ENCODE data around the gene TMSB15B.
"Not testable (repeated sequence)": the region's sequence is repeated elsewhere in the genome, so short reads cannot be mapped to it uniquely, and the experiment has no call there.

GRCh38 chrX:103960599-103960998, 1.8 kb upstream of the TMSB15B start:
- TF ChIP-seq TAF1 (IDR thresholded peaks at IDR 0.05; ENCODE audit: borderline replicate concordance, low read depth, low read length); POLR2AphosphoS5 (IDR thresholded peaks at IDR 0.05; ENCODE audit: low read depth, low read length); POLR2A (IDR thresholded peaks at IDR 0.05; ENCODE audit: low read depth, low read length): not testable (repeated sequence)

All from GM12892 (cell line).